H1 (cell line): Measurements from ENCODE around the gene SMIM44. TPM values are rescaled to one million over a fixed set of nuclear protein-coding genes. Genes with fewer than 3 reads are reported as not detected.

Experiments
- CTCF ChIA-PET: fragments of 300-600 bp; sonication (Branson Sonifier 250); formaldehyde crosslinking; loops from one replicate; lab custom pipeline; 2021; ENCODE audit not compliant: partially characterized antibody; lab: Charles Lee
- POLR2A ChIA-PET: fragments of 300-600 bp; sonication (Branson Sonifier 250); formaldehyde crosslinking; loops from one replicate; lab custom pipeline; 2021; ENCODE audit warnings: inconsistent platforms; ENCODE audit not compliant: partially characterized antibody; lab: Charles Lee
- DNase-seq, 2 experiments: peaks; one replicate each; pipeline versions ENCODE4 v3.0.0 to v3.0.0-alpha.2; 2010 to 2022; ENCODE audit warnings: low spot score in 2 of 2, low read depth in 1 of 2, mixed read lengths in 1 of 2
- FAIRE-seq: peaks from 2 replicates; lab custom pipeline; 2011; peaks lifted over from hg19 to GRCh38; lab: Jason Lieb, UNC
- H2AFZ ChIP-seq: 2 replicates; pipeline ENCODE4 v1.8.1; 2012; ENCODE audit warnings: low read length, inconsistent platforms
- H2AK5ac ChIP-seq: 2 replicates; pipeline ENCODE4 v1.6.1; 2013; ENCODE audit warnings: low read depth, low read length
- H2BK120ac ChIP-seq: replicated peaks from 2 replicates; pipeline ENCODE3; 2013; ENCODE audit warnings: low read depth, low read length, inconsistent platforms
- H2BK12ac ChIP-seq: 2 replicates; pipeline ENCODE4 v1.6.1; 2013; ENCODE audit warnings: low read depth, low read length
- H2BK15ac ChIP-seq: 2 replicates; pipeline ENCODE4 v1.6.1; 2013; ENCODE audit warnings: low read length
- H2BK20ac ChIP-seq: 2 replicates; pipeline ENCODE4 v1.6.1; 2013; ENCODE audit warnings: low read length
- H2BK5ac ChIP-seq: 2 replicates; pipeline ENCODE4 v1.6.1; 2013; ENCODE audit warnings: low read depth, low read length
- H3K14ac ChIP-seq: 2 replicates; pipeline ENCODE4 v1.6.1; 2013; ENCODE audit warnings: inconsistent platforms; ENCODE audit not compliant: insufficient read length
- H3K18ac ChIP-seq: 2 replicates; pipeline ENCODE4 v1.6.1; 2013; ENCODE audit warnings: low read length; ENCODE audit errors: extremely low read depth
- H3K23ac ChIP-seq: 2 replicates; pipeline ENCODE4 v1.6.1; 2013; ENCODE audit warnings: inconsistent platforms; ENCODE audit not compliant: insufficient read length
- H3K23me2 ChIP-seq: 2 replicates; pipeline ENCODE4 v1.6.1; 2013; ENCODE audit warnings: low read depth, low read length
- H3K27ac ChIP-seq: 2 replicates; pipeline ENCODE4 v1.6.1; 2011; ENCODE audit warnings: low read depth, low read length, inconsistent platforms
- H3K27me3 ChIP-seq, 4 experiments: replicated peaks in 1 of 4; 1 replicate in 1 of 4; 2 replicates in 3 of 4; pipeline versions ENCODE4 v1.6.1 to v1.8.1; 2011 to 2013; ENCODE audit warnings: low read length in 3 of 4, mild to moderate bottlenecking in 3 of 4, inconsistent platforms in 2 of 4, mixed read lengths in 2 of 4, moderate library complexity in 1 of 4; ENCODE audit not compliant: control insufficient read depth in 3 of 4, insufficient read depth in 3 of 4; ENCODE audit errors: extremely low read depth in 1 of 4
- H3K36me3 ChIP-seq, 4 experiments: 2 replicates each; pipeline versions ENCODE4 v1.6.1 to v1.8.1; 2011 to 2013; ENCODE audit warnings: mild to moderate bottlenecking in 4 of 4, low read length in 3 of 4, moderate library complexity in 2 of 4, control low read depth in 1 of 4, inconsistent platforms in 1 of 4; ENCODE audit not compliant: insufficient read depth in 4 of 4, control insufficient read depth in 2 of 4
- H3K4ac ChIP-seq: replicated peaks from 2 replicates; pipeline ENCODE3; 2013; ENCODE audit warnings: low read length, low read depth, mixed read lengths, inconsistent platforms; ENCODE audit not compliant: insufficient read length
- H3K4me1 ChIP-seq, 4 experiments: replicated peaks in 1 of 4; 1 replicate in 1 of 4; 2 replicates in 3 of 4; pipeline versions ENCODE4 v1.6.1 to v1.8.1; 2011 to 2013; ENCODE audit warnings: low read length in 3 of 4, inconsistent platforms in 2 of 4, mixed read lengths in 1 of 4; ENCODE audit not compliant: insufficient read depth in 4 of 4, control insufficient read depth in 3 of 4
- H3K4me2 ChIP-seq, 2 experiments: 2 replicates each; pipeline versions ENCODE4 v1.6.1 to v1.8.1; 2011 to 2013; ENCODE audit warnings: low read depth in 2 of 2, low read length in 2 of 2, control low read depth in 1 of 2, inconsistent platforms in 1 of 2, mild to moderate bottlenecking in 1 of 2; ENCODE audit not compliant: insufficient read depth in 1 of 2
- H3K4me3 ChIP-seq, 4 experiments: fragments of 200-600, 300-600 bp in 1 of 4; sonication (generic), shearing (Covaris generic), sonication (Bioruptor Twin) in 1 of 4; 2 replicates each; pipeline versions ENCODE4 v1.5.1 to v1.8.1; 2011 to 2016; ENCODE audit warnings: low read length in 4 of 4, low read depth in 3 of 4, control low read depth in 2 of 4, inconsistent platforms in 2 of 4, mild to moderate bottlenecking in 2 of 4, mixed read lengths in 1 of 4, moderate library complexity in 1 of 4; ENCODE audit not compliant: insufficient read depth in 2 of 4; ENCODE audit errors: extremely low read depth in 1 of 4
- H3K56ac ChIP-seq: replicated peaks from 2 replicates; pipeline ENCODE3; 2013; ENCODE audit warnings: low read depth, mild to moderate bottlenecking, mixed read lengths, low read length, inconsistent platforms; ENCODE audit not compliant: insufficient read length
- H3K79me1 ChIP-seq: 2 replicates; pipeline ENCODE4 v1.6.1; 2013; ENCODE audit warnings: low read depth, low read length, control low read depth
- H3K79me2 ChIP-seq, 2 experiments: 2 replicates each; pipeline versions ENCODE4 v1.6.1 to v1.8.1; 2012 to 2013; ENCODE audit warnings: low read length in 2 of 2, mild to moderate bottlenecking in 2 of 2, inconsistent platforms in 1 of 2; ENCODE audit not compliant: insufficient read depth in 2 of 2, control insufficient read depth in 1 of 2
- H3K9ac ChIP-seq, 4 experiments: replicated peaks in 1 of 4; 1 replicate in 1 of 4; 2 replicates in 3 of 4; pipeline versions ENCODE4 v1.6.1 to v1.8.1; 2011 to 2013; ENCODE audit warnings: low read depth in 3 of 4, low read length in 3 of 4, control low read depth in 2 of 4, mild to moderate bottlenecking in 2 of 4, moderate library complexity in 2 of 4, inconsistent platforms in 1 of 4; ENCODE audit errors: extremely low read depth in 1 of 4
- H3K9me3 ChIP-seq, 2 experiments: 2 replicates each; pipeline versions ENCODE4 v1.6.1 to v1.8.1; 2012 to 2013; ENCODE audit warnings: mild to moderate bottlenecking in 2 of 2, moderate library complexity in 2 of 2, control low read depth in 1 of 2, inconsistent platforms in 1 of 2, low read depth in 1 of 2, low read length in 1 of 2, mixed read lengths in 1 of 2; ENCODE audit not compliant: insufficient read depth in 2 of 2
- H4K20me1 ChIP-seq, 2 experiments: replicated peaks in 1 of 2; 2 replicates each; pipeline versions ENCODE3 to v1.8.1; 2011 to 2013; ENCODE audit warnings: inconsistent platforms in 2 of 2, low read length in 2 of 2, mild to moderate bottlenecking in 1 of 2; ENCODE audit not compliant: insufficient read depth in 2 of 2, control insufficient read depth in 1 of 2
- H4K5ac ChIP-seq: 2 replicates; pipeline ENCODE4 v1.6.1; 2013; ENCODE audit warnings: low read length, low read depth, mixed read lengths, inconsistent platforms; ENCODE audit not compliant: insufficient read length
- H4K8ac ChIP-seq: 2 replicates; pipeline ENCODE4 v1.8.0; 2013; ENCODE audit warnings: mild to moderate bottlenecking, moderate library complexity, low read length, inconsistent platforms; ENCODE audit not compliant: insufficient read depth; ENCODE audit errors: extremely low read depth
- H4K91ac ChIP-seq: replicated peaks from 2 replicates; pipeline ENCODE3; 2013; ENCODE audit warnings: low read length, mixed read lengths, inconsistent platforms; ENCODE audit not compliant: insufficient read length
- ATF3 ChIP-seq: IDR thresholded peaks from 2 replicates; pipeline ENCODE4 v1.6.1; 2011; ENCODE audit warnings: low read depth, mild to moderate bottlenecking, low read length; ENCODE audit not compliant: insufficient read depth
- BCL11A ChIP-seq, 2 experiments: IDR thresholded peaks; one replicate each; pipeline ENCODE4 v1.6.1; 2011; ENCODE audit warnings: low read depth in 2 of 2, low read length in 2 of 2, mild to moderate bottlenecking in 2 of 2
- BRCA1 ChIP-seq: IDR thresholded peaks from 2 replicates; pipeline ENCODE4 v1.6.1; 2012; ENCODE audit warnings: low read depth, low read length, improper control_type of control experiment
- CREB1 ChIP-seq: IDR thresholded peaks from 2 replicates; pipeline ENCODE4 v1.6.1; 2012; ENCODE audit warnings: inconsistent platforms
- CTCF ChIP-seq, 3 experiments: IDR thresholded peaks; 1 replicate in 2 of 3; 2 replicates in 1 of 3; pipeline versions ENCODE4 v1.5.1 to v1.6.1; 2011; ENCODE audit warnings: low read length in 3 of 3, mild to moderate bottlenecking in 3 of 3, inconsistent platforms in 2 of 3, low read depth in 1 of 3, moderate library complexity in 1 of 3; ENCODE audit not compliant: insufficient read depth in 1 of 3; ENCODE audit errors: control extremely low read depth in 1 of 3
- EGR1 ChIP-seq: IDR thresholded peaks from 2 replicates; pipeline ENCODE4 v1.6.1; 2011; ENCODE audit warnings: low read depth, low read length, borderline replicate concordance
- KDM5A ChIP-seq: fragments of 200-600 bp; IDR thresholded peaks from 2 replicates; pipeline ENCODE4 v1.7.1; 2012; ENCODE audit warnings: mild to moderate bottlenecking, low read length, inconsistent platforms, mixed read lengths
- POLR2A ChIP-seq, 2 experiments: IDR thresholded peaks; 1 replicate in 1 of 2; 2 replicates in 1 of 2; pipeline ENCODE4 v1.6.1; 2011; ENCODE audit warnings: low read depth in 2 of 2, low read length in 2 of 2, mild to moderate bottlenecking in 2 of 2; ENCODE audit errors: control extremely low read depth in 1 of 2
- RXRA ChIP-seq: IDR thresholded peaks from 2 replicates; pipeline ENCODE4 v1.6.1; 2011; ENCODE audit warnings: low read depth, mild to moderate bottlenecking, low read length, moderate library complexity; ENCODE audit not compliant: insufficient read depth
- TBP ChIP-seq: IDR thresholded peaks from 2 replicates; pipeline ENCODE4 v1.6.1; 2011; ENCODE audit warnings: low read depth, low read length, improper control_type of control experiment
- TCF12 ChIP-seq: IDR thresholded peaks from 2 replicates; pipeline ENCODE4 v1.6.1; 2011; ENCODE audit warnings: low read depth, mild to moderate bottlenecking, low read length
- WGBS, 2 experiments: shearing (Covaris generic) in 1 of 2; methylation state at CpG; one replicate each; pipeline versions ENCODE4 v1.1.6 to v1.1.7; 2013 to 2015; ENCODE audit warnings: low lambda C conversion rate in 2 of 2, mixed read lengths in 2 of 2, inconsistent platforms in 1 of 2, low coverage in 1 of 2, missing lambda C conversion rate in 1 of 2; ENCODE audit not compliant: insufficient replicate concordance in 2 of 2, insufficient coverage in 1 of 2, insufficient read length in 1 of 2; ENCODE audit errors: extremely low coverage in 1 of 2, missing lambda C conversion rate in 1 of 2; 5-methylcytosine and 5-hydroxymethylcytosine counted together
- polyA plus RNA-seq, 7 experiments: library from polyadenylated mRNA; depleted of rRNA in 3 of 7; stranded (reverse) in 5 of 7; unstranded in 2 of 7; fragments of >200 nt in 5 of 7; fragments of 200-250 nt in 2 of 7; gene quantifications; 1 replicate in 5 of 7; 2 replicates in 1 of 7; 4 replicates in 1 of 7; pipeline versions ENCODE4 v1.2.1 to v1.2.3, GENCODE V29; 2011 to 2013; ENCODE audit warnings: missing spikeins in 2 of 7, mixed read lengths in 2 of 7
- total RNA-seq: library from RNA; stranded (reverse); fragmentation: NEBNext Ultra II Directional; extraction: Animal tissue kit (Norgen Biotek cat#: 25700); gene quantifications from 2 replicates; pipeline ENCODE4 v1.2.1, GENCODE V29; 2021

SMIM44 gene
- total and polyA plus RNA-seq, 2 of the 8 experiments (the other 6 are each of a cell fraction or from before 2014, with no cell fraction given), result not detected

GRCh38 chr19:3517638-3518037 is 34.4 kb upstream of the SMIM44 start:
- Histone ChIP-seq H3K27ac (no peak overlapping the region), H3K27me3 (no peaks in the 10 kb centered on the region), H2BK12ac (0 out of 2 replicates have a peak overlapping the region, but pooled peaks have one; percentile 50), H3K56ac (no peak overlapping the region), H3K4me3 (no peak overlapping the region), H3K9ac (no peak overlapping the region), H2AK5ac (no peak overlapping the region), H3K9me3 (no peaks in the 10 kb centered on the region), H2BK15ac (no peak overlapping the region), H4K5ac (no peak overlapping the region), H2BK120ac (peak overlapping the region; percentile 74), H4K20me1 (peaks cover 0 to 20% of the 10 kb centered on the region in 2 experiments), H3K36me3 (no peaks in the 10 kb centered on the region), H4K8ac (no peak overlapping the region), H3K79me1 (peaks cover 14% of the 10 kb centered on the region), H2BK20ac (no peak overlapping the region), H3K23ac (no peak overlapping the region), H4K91ac (no peak overlapping the region), H3K23me2 (no peaks in the 10 kb centered on the region), H3K4ac (no peak overlapping the region), H3K4me2 (peak overlapping the region in 1 of 2 experiments; percentile 5; a peak in 1 of 4 replicates), H3K79me2 (peaks cover 0 to 70% of the 10 kb centered on the region in 2 experiments; a peak in 3 of 4 replicates), H3K14ac (no peak overlapping the region), H2BK5ac (no peak overlapping the region), H3K4me1 (peaks cover 0 to 29% (median 20%) of the 10 kb centered on the region in 4 experiments; a peak in 6 of 7 replicates), H3K18ac (no peak overlapping the region), H2AFZ (no peak overlapping the region)
- FAIRE-seq (no peak), DNase-seq (no peak)
- ChIA-PET POLR2A (interaction anchor here (1.1 to 1.5 kb wide), 2 partner anchors 17 to 21 kb away, joined by 4 to 5 read pairs; partner anchors contain the start of genes DOHH and TEKTIP1), CTCF (interaction anchor here (1.0 to 5.4 kb wide), 5 partner anchors 9 to 193 kb away, joined by 3 to 28 read pairs (median 3); no protein-coding TSS in a partner anchor)
- no peak for TF ChIP-seq EGR1
- no peak for TF ChIP-seq CTCF (IDR thresholded peaks at IDR 0.05; ENCODE audit: control extremely low read depth in 1 of 3, insufficient read depth in 1 of 3, low read depth in 1 of 3, low read length in 3 of 3)
- no peak for TF ChIP-seq POLR2A (IDR thresholded peaks at IDR 0.05; ENCODE audit: control extremely low read depth in 1 of 2, low read depth in 2 of 2, low read length in 2 of 2)
- TF ChIP-seq CREB1, result no peak
- no peak for TF ChIP-seq RXRA
- TF ChIP-seq KDM5A, result no peak
- TF ChIP-seq TBP, result no peak
- TF ChIP-seq BRCA1, result no peak
- no peak for TF ChIP-seq TCF12
- no peak for TF ChIP-seq ATF3
- no peak for TF ChIP-seq BCL11A (IDR thresholded peaks at IDR 0.05; ENCODE audit: low read depth in 2 of 2, low read length in 2 of 2)
- WGBS, 2 experiments, result 97% methylated on average over 2 of the region's 2 CpGs; no CpG with 5 or more reads in 1 of the 2 experiments
